ENCODE results near the gene SYNDIG1. TPM values are rescaled to one million over a fixed set of nuclear protein-coding genes. Genes with fewer than 3 reads are reported as not detected.
A peak's percentile ranks its signal among the peaks of the same experiment; 100 is the strongest.

The SYNDIG1 gene
- under 1 TPM in 2 of 4 donors, not detected in 2; 0.27 to 0.32 TPM for total RNA-seq

DNA sequence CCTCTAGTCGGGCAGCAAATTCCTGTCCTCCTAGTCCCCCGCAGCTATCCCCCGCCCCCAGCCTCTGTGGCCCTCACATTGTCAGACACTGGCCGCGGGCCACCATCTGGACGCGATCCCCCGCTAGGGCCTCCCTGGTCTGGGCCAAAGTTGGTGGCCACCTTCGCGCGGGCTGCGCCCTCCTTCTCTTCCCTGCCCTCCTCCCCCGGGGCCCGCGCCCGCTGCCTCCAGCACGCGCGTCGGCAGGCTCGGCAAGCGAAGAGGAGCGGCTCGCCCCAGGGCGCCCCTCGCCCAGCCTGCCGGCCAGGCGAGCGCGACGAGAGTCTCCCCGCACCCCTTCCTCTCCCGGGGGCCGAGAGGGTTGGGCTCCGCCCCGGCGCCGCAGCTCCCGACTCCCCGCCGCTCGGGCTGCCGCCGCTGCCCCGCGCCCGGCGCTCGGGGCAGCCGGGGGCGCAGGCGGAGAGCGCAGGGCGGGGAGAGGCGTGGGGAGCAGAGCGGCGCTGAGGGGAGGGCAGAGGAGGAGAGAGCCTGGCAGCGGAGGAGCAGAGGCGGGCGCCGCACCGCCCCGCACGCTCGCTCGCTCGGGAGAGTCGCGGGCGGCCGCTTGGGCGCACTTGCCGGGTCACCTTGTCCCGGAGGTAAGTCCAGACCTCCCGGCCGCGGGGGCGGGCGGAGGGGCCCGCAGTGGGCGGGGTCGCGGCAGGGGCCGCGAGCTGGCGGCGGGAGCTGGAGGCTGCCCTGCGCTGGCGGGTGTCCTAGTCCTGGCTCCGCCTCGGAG, at the start of gene SYNDIG1:
Gene SYNDIG1, plus strand, starts transcription at position 514 of the 778 bp plus-strand sequence. CDS start 73,469 bp downstream, outside the sequence.
- H3K27ac ChIP-seq, result no peak within 1 kb of the TSS
- no peak for DNase-seq
- H3K27me3 ChIP-seq, result peaks cover 70% of the 10 kb centered on the region
- no peaks in the 10 kb centered on the region for H3K9me3 ChIP-seq
- in situ Hi-C loops (cut with MboI; ENCODE audit: low pct_ligation_motif_present in 1 of 4, low pct_unique_long_range_greater_than_20kb in 1 of 4, low sequenced_read_pairs in 3 of 4) (no loop called here), intact Hi-C loops (cut with DNase I; ENCODE audit: low total_unique reads) (no loop called here)
- H3K4me1 ChIP-seq, result peaks cover 6 to 20% (median 14%) of the 10 kb centered on the region in 4 donors
- peak within 1 kb of the TSS in 3 of 4 donors; percentile 20 to 49 (median 33) for H3K4me3 ChIP-seq
- 0 to 7% methylated on average over 10 to 34 of the region's 91 CpGs for WGBS, 2 donors (ENCODE audit: low coverage in 1 of 2)
- TF ChIP-seq EP300 (IDR thresholded peaks at IDR 0.05; ENCODE audit: low read depth), result no peak
- TF ChIP-seq POLR2A (IDR thresholded peaks at IDR 0.05), result no peak
- TF ChIP-seq, protein P1, sequence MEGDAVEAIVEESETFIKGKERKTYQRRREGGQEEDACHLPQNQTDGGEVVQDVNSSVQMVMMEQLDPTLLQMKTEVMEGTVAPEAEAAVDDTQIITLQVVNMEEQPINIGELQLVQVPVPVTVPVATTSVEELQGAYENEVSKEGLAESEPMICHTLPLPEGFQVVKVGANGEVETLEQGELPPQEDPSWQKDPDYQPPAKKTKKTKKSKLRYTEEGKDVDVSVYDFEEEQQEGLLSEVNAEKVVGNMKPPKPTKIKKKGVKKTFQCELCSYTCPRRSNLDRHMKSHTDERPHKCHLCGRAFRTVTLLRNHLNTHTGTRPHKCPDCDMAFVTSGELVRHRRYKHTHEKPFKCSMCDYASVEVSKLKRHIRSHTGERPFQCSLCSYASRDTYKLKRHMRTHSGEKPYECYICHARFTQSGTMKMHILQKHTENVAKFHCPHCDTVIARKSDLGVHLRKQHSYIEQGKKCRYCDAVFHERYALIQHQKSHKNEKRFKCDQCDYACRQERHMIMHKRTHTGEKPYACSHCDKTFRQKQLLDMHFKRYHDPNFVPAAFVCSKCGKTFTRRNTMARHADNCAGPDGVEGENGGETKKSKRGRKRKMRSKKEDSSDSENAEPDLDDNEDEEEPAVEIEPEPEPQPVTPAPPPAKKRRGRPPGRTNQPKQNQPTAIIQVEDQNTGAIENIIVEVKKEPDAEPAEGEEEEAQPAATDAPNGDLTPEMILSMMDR (IDR thresholded peaks at IDR 0.05), result no peak
- no peak for TF ChIP-seq POLR2AphosphoS5 (IDR thresholded peaks at IDR 0.05)
- H3K36me3 ChIP-seq, result no peaks in the 10 kb centered on the region

DNA sequence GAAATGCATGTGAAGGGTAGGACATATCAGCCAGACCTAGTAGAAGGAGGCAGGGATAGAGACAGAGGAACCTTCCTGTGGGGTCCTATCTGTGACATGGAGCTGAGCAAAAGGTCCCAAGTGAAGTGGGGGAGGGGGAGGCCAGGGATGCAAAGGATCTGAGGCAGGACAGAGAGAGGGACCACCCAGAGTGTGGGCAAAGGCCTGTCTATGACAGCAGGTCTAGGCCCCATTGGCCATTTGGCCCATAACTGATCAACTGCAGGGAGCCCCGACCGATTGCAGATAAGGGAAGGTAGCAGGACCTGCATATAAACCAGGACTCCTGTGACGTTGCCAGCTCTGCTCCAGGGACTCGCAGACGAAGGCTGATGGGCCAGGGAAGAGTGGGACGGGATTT, 49.6 kb upstream of the SYNDIG1 start:
- 88% methylated on average over 6 of the region's 6 CpGs; no CpG with 5 or more reads in 1 of the 2 donors for WGBS, 2 donors (ENCODE audit: low coverage in 1 of 2)
- H3K4me1 ChIP-seq, result no peaks in the 10 kb centered on the region
- peaks cover 0 to 7% of the 10 kb centered on the region in 2 donors for H3K9me3 ChIP-seq
- no peaks in the 10 kb centered on the region for H3K36me3 ChIP-seq
- TF ChIP-seq, protein P1 (IDR thresholded peaks at IDR 0.05), result no peak
- TF ChIP-seq EP300 (IDR thresholded peaks at IDR 0.05; ENCODE audit: low read depth), result no peak
- no peak for TF ChIP-seq POLR2A (IDR thresholded peaks at IDR 0.05)
- no peak for TF ChIP-seq POLR2AphosphoS5 (IDR thresholded peaks at IDR 0.05)
- in situ Hi-C loops (cut with MboI; ENCODE audit: low pct_ligation_motif_present in 1 of 4, low pct_unique_long_range_greater_than_20kb in 1 of 4, low sequenced_read_pairs in 3 of 4), result loop anchor here in 1 of 4 donors (25.0 kb wide), 1 partner anchor 107 kb away; no protein-coding TSS in a partner anchor
- DNase-seq, result no peak
- H3K27me3 ChIP-seq, result no peaks in the 10 kb centered on the region
- intact Hi-C loops (cut with DNase I; ENCODE audit: low total_unique reads), result no loop called here
- H3K27ac ChIP-seq, result no peak overlapping the region
- H3K4me3 ChIP-seq, result no peak overlapping the region

GRCh38 chr20:24420567-24420966, 48.9 kb upstream of the SYNDIG1 start:
- Histone ChIP-seq H3K4me1 (no peaks in the 10 kb centered on the region), H3K27ac (no peak overlapping the region), H3K4me3 (no peak overlapping the region), H3K9me3 (peaks cover 0 to 7% of the 10 kb centered on the region in 2 donors), H3K36me3 (no peaks in the 10 kb centered on the region), H3K27me3 (no peaks in the 10 kb centered on the region)
- TF ChIP-seq, protein P1 (IDR thresholded peaks at IDR 0.05), result no peak
- TF ChIP-seq EP300 (IDR thresholded peaks at IDR 0.05; ENCODE audit: low read depth), result no peak
- TF ChIP-seq POLR2AphosphoS5 (IDR thresholded peaks at IDR 0.05), result no peak
- no peak for TF ChIP-seq POLR2A (IDR thresholded peaks at IDR 0.05)
- DNase-seq, result no peak
- 71% methylated on average over 4 of the region's 4 CpGs; no CpG with 5 or more reads in 1 of the 2 donors for WGBS, 2 donors (ENCODE audit: low coverage in 1 of 2)
- in situ Hi-C loops (cut with MboI; ENCODE audit: low pct_ligation_motif_present in 1 of 4, low pct_unique_long_range_greater_than_20kb in 1 of 4, low sequenced_read_pairs in 3 of 4) (loop anchor here in 1 of 4 donors (25.0 kb wide), 1 partner anchor 108 kb away; no protein-coding TSS in a partner anchor), intact Hi-C loops (cut with DNase I; ENCODE audit: low total_unique reads) (no loop called here)

- Histone ChIP-seq H3K27ac (no peak overlapping the region), H3K27me3 (no peaks in the 10 kb centered on the region), H3K9me3 (peaks cover 0 to 6% of the 10 kb centered on the region in 2 donors), H3K4me1 (no peaks in the 10 kb centered on the region), H3K4me3 (no peak overlapping the region), H3K36me3 (no peaks in the 10 kb centered on the region)
- WGBS, 2 donors (ENCODE audit: low coverage in 1 of 2), result 76 to 89% methylated on average over 3 to 9 of the region's 9 CpGs
- in situ Hi-C loops (cut with MboI; ENCODE audit: low pct_ligation_motif_present in 1 of 4, low pct_unique_long_range_greater_than_20kb in 1 of 4, low sequenced_read_pairs in 3 of 4) (loop anchor here in 1 of 4 donors (25.0 kb wide), 1 partner anchor 109 kb away; no protein-coding TSS in a partner anchor), intact Hi-C loops (cut with DNase I; ENCODE audit: low total_unique reads) (no loop called here)
- no peak for DNase-seq
- no peak for TF ChIP-seq POLR2A (IDR thresholded peaks at IDR 0.05)
- TF ChIP-seq EP300 (IDR thresholded peaks at IDR 0.05; ENCODE audit: low read depth), result no peak
Observed at GRCh38 chr20:24421071-24421470, 48.4 kb upstream of the SYNDIG1 start.

Data from transverse colon (tissue), 4 donors.